Lower lobe of right lung (tissue), 2 donors: ENCODE data around the gene FRG2B. TPM values are rescaled to one million over a fixed set of nuclear protein-coding genes. Genes with fewer than 3 reads are reported as not detected.
"Not testable (repeated sequence)": the region's sequence is repeated elsewhere in the genome, so short reads cannot be mapped to it uniquely, and the experiment has no call there.

ENCODE experiments used
- ATAC-seq, 2 donors: fragments of 200-7000 bp; cut with Tn5 transposase; one replicate each; pipeline ENCODE4 v1.9.1; 2020 to 2022; ENCODE audit warnings: mild to moderate bottlenecking in 2 of 2, moderate library complexity in 2 of 2
- DNase-seq: peaks from one replicate; pipeline ENCODE4 v3.0.0-alpha.2; 2020
- H3K27ac ChIP-seq: fragments of 200-600 bp; one replicate; pipeline ENCODE4 v1.8.0; 2022
- H3K27me3 ChIP-seq: fragments of 200-600 bp; one replicate; pipeline ENCODE4 v1.8.0; 2022; ENCODE audit warnings: low read depth
- H3K36me3 ChIP-seq: fragments of 200-600 bp; one replicate; pipeline ENCODE4 v1.8.0; 2022; ENCODE audit warnings: mild to moderate bottlenecking
- H3K4me1 ChIP-seq: fragments of 200-600 bp; one replicate; pipeline ENCODE4 v1.8.0; 2022
- H3K4me3 ChIP-seq: fragments of 200-600 bp; one replicate; pipeline ENCODE4 v1.8.0; 2022; ENCODE audit warnings: mild to moderate bottlenecking
- H3K9me3 ChIP-seq: fragments of 200-600 bp; one replicate; pipeline ENCODE4 v1.8.0; 2022
- intact Hi-C: fragments of 100-400 bp; cut with DNase I; formaldehyde crosslinking; loops from one replicate; pipeline ENCODE4 v1.11.0; 2022
- total RNA-seq: library from RNA; stranded (reverse); fragmentation: NEBNext Ultra II Directional; extraction: Animal tissue kit (Norgen Biotek cat#: 25700); gene quantifications from one replicate; pipeline ENCODE4 v1.2.1, GENCODE V29; 2021
- TF ChIP-seq, protein P1 (sequence below): fragments of 200-600 bp; IDR thresholded peaks from one replicate; pipeline ENCODE4 v1.8.0; 2022; ENCODE audit warnings: antibody characterized with exemption, mild to moderate bottlenecking
- donor health status: DM: no; HTN: yes; CAD: no; lungs with severe emphysema.

Gene FRG2B
- total RNA-seq, 1 donor from 2014 or later = not detected

DNA sequence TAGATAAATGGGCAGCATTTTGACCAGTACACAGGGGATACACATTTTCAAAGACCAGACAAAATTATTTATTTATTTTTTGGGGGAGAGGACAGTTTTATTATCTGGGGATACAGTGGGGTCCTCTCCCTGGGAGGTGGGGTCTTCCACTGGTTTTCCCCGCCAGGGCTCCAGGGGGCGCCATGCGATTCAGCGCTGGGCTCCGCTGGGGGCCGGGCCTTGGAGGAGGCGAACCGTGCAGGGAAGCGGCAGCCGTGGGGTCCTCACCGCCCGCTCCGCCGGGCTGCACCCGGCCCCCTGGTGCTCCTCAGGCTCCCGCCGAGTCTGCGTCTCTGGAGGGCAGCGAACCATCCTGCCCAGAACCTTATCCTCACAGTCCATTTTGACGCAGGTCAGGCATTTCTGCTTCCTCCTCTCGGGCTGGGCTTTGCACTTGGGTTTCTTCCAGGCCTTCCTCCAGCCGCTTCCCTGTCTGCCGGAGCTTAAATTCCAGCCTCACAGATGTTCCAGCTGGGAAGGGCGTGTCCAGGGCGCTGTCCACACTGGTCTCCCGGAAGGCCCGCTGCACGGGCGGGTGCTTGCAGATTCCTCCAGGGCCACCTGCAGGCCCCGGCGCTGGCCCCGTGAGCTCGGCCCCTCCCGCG, 10.7 kb upstream of the FRG2B start:
- DNase-seq, H3K4me1 ChIP-seq, ATAC-seq, H3K9me3 ChIP-seq, intact Hi-C loops, H3K36me3 ChIP-seq, H3K4me3 ChIP-seq, H3K27ac ChIP-seq: not testable (repeated sequence)
- TF ChIP-seq, protein P1, sequence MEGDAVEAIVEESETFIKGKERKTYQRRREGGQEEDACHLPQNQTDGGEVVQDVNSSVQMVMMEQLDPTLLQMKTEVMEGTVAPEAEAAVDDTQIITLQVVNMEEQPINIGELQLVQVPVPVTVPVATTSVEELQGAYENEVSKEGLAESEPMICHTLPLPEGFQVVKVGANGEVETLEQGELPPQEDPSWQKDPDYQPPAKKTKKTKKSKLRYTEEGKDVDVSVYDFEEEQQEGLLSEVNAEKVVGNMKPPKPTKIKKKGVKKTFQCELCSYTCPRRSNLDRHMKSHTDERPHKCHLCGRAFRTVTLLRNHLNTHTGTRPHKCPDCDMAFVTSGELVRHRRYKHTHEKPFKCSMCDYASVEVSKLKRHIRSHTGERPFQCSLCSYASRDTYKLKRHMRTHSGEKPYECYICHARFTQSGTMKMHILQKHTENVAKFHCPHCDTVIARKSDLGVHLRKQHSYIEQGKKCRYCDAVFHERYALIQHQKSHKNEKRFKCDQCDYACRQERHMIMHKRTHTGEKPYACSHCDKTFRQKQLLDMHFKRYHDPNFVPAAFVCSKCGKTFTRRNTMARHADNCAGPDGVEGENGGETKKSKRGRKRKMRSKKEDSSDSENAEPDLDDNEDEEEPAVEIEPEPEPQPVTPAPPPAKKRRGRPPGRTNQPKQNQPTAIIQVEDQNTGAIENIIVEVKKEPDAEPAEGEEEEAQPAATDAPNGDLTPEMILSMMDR = peak; percentile 15
- peaks cover 11% of the 10 kb centered on the region for H3K27me3 ChIP-seq

DNA sequence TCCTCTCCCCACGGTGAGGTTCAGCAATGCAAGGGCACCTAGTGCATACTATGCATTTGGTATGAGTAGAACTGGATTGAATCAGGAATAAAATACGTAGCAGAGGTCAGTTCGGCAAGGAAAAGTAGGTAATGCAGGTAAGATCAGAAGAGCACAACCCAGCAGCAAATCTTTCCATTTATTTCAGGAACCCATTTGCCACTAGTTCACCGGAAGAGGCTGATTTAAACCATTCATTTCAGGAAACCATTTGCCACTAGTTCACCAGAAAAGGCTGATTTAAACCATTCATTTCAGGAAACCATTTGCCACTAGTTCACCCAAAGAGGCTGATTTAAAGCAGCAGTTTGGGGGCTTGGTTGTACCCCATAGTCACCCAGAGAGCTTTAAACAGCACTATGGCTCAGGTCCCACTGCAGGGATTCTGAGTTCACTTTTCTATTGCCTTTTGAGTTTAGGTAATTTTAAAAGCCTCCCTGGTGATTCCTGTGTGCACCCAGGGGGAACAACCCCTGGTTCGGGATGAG, 4.2 kb upstream of the FRG2B start:
- H3K4me1 ChIP-seq, H3K4me3 ChIP-seq, H3K9me3 ChIP-seq, ATAC-seq, H3K27me3 ChIP-seq, DNase-seq, H3K36me3 ChIP-seq, intact Hi-C loops, H3K27ac ChIP-seq: not testable (repeated sequence)

DNA sequence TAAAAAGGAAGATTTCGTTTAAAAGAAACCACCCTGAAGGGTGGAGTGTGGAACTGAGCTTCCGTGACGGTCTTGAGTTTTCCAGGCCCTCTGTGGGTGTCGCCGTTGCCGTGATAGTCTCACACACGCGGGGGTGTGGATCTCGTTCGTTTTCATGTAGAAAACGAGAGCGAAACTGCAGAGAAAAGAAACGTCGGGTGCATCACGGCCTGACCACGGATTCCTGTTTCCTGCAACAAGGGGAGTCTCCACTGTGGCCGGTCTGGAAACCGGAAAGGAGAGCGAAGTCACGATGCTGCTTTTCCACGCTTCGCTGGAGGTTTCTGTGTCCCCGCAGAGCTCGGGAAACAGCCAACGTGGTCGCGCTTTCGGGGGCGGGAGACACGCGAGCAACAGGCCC, 4.1 kb downstream of the FRG2B start:
- H3K9me3 ChIP-seq, DNase-seq, H3K27ac ChIP-seq, H3K4me1 ChIP-seq, ATAC-seq, H3K4me3 ChIP-seq, H3K36me3 ChIP-seq, intact Hi-C loops: not testable (repeated sequence)
- H3K27me3 ChIP-seq = peaks cover 21% of the 10 kb centered on the region

DNA sequence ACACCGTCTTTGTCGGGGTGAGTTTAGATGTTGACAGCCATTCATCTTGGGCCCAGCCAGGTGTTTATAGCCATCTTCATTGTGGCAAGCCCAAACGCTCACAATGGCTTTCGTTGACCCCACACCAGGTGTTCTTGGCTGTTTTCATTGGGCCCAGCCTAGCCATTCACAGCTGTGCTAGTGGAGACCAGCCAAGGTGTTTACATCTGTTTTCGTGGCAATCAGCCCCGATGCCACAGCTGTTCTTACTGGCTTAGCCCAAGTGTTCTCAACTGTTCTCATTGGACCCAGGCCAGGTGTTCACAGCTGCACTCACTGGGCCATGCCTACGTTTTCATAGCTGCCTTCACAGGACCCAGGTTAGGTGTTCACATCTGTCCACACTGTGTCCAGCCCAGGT, 7.7 kb downstream of the FRG2B start:
- Histone ChIP-seq H3K4me1 (no peaks in the 10 kb centered on the region), H3K4me3 (no peak overlapping the region), H3K27ac (no peak overlapping the region), H3K9me3 (no peaks in the 10 kb centered on the region), H3K36me3 (no peaks in the 10 kb centered on the region), H3K27me3 (peaks cover 21% of the 10 kb centered on the region)
- TF ChIP-seq, protein P1 = no peak
- DNase-seq (no peak), ATAC-seq (no peak)
- intact Hi-C loops = no loop called here

DNA sequence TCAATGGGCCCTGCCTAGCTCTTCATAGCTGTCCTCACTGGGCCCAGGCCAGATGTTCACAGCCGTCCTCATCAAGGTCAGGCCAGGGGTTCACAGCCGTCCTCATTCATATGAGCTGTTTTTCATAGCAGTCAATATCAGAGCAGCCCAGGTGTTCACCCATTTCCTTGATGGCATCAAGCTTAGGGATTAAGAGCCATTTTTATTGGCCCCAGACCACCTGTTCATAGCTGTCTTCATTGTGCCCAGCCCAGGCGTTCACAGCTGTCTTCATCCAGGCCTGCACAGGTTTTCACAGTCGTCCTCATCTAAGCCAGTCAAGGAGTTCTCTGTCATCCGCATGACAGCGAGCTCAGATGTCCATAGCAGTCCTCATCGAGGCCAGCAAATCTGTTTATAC, 9.4 kb downstream of the FRG2B start:
- Histone ChIP-seq H3K27me3 (peaks cover 18% of the 10 kb centered on the region), H3K9me3 (no peaks in the 10 kb centered on the region), H3K4me1 (no peaks in the 10 kb centered on the region), H3K4me3 (no peak overlapping the region), H3K36me3 (no peaks in the 10 kb centered on the region), H3K27ac (no peak overlapping the region)
- ATAC-seq = no peak
- intact Hi-C loops = no loop called here
- DNase-seq = no peak
- TF ChIP-seq, protein P1 = no peak

DNA sequence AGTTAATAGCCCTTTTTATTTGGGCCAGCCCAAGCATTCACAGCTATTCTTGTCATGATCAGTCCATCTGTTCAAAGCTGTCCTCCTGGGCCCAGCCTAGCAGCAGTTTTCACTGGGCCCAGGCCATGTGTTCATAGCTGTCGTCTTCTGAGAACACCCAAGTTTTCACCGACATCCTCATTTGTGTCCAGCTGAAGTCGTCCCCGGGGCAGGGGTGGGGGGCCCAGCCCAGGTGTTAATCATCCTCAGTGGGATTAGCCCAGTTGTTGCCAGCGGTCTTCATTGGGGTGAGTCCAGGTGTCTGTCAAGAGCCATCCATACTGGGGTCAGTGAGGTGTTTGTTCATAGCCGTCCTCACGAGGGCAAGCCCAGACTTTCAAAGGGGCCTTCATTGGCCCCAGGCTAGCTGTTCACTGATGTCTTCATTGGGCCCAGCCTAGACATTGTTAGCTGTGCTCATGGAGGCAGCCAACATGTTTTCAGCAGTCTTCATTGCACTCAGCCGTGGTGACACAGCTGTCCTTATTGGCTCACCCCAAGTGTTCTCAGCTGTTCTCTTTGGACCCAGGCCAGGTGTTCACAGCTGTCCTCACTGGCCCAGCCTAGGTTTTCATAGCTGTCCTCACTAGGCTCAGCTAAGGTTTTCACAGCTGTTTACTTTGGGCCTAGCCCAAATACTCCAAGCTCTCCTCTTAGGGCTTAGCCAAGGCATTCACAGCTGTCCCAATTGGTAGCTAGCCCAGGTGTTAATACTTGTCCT, 10.0 kb downstream of the FRG2B start:
- Histone ChIP-seq H3K27ac (no peak overlapping the region), H3K27me3 (peaks cover 11% of the 10 kb centered on the region), H3K9me3 (no peaks in the 10 kb centered on the region), H3K4me3 (no peak overlapping the region), H3K36me3 (no peaks in the 10 kb centered on the region), H3K4me1 (no peaks in the 10 kb centered on the region)
- peak; percentile 31 to 61 for ATAC-seq
- DNase-seq = no peak
- TF ChIP-seq, protein P1 = no peak
- intact Hi-C loops = no loop called here
